Small intestine (tissue), 7 donors: ENCODE results near the gene LARP4. TPM values are rescaled to one million over a fixed set of nuclear protein-coding genes. Genes with fewer than 3 reads are reported as not detected.
"Not testable (repeated sequence)": the region's sequence is repeated elsewhere in the genome, so short reads cannot be mapped to it uniquely, and the experiment has no call there.

Source experiments
- DNase-seq, 2 donors: peaks; one replicate each; pipeline versions ENCODE4 v3.0.0 to v3.0.0-alpha.2; 2013
- FAIRE-seq: peaks from 2 replicates; lab custom pipeline; 2012; peaks lifted over from hg19 to GRCh38; lab: Jason Lieb, UNC
- H3K27ac ChIP-seq, 3 donors: one replicate each; pipeline ENCODE4 v1.5.1; 2013; ENCODE audit warnings: low read length in 2 of 3, mild to moderate bottlenecking in 2 of 3, control low read depth in 1 of 3, inconsistent platforms in 1 of 3, low read depth in 1 of 3, moderate library complexity in 1 of 3
- H3K27me3 ChIP-seq, 3 donors: one replicate each; pipeline ENCODE4 v1.6.1; 2013; ENCODE audit warnings: low read length in 3 of 3, inconsistent platforms in 1 of 3; ENCODE audit not compliant: control insufficient read depth in 3 of 3, insufficient read depth in 3 of 3
- H3K36me3 ChIP-seq, 3 donors: one replicate each; pipeline ENCODE4 v1.6.1; 2013; ENCODE audit warnings: low read length in 3 of 3, inconsistent platforms in 1 of 3, low read depth in 1 of 3, mild to moderate bottlenecking in 1 of 3, moderate library complexity in 1 of 3; ENCODE audit not compliant: control insufficient read depth in 3 of 3, insufficient read depth in 2 of 3
- H3K4me1 ChIP-seq, 3 donors: one replicate each; pipeline ENCODE4 v1.6.1; 2013; ENCODE audit warnings: low read length in 2 of 3, inconsistent platforms in 1 of 3, low read depth in 1 of 3, mild to moderate bottlenecking in 1 of 3, moderate library complexity in 1 of 3; ENCODE audit not compliant: control insufficient read depth in 3 of 3, insufficient read depth in 2 of 3
- H3K4me3 ChIP-seq, 3 donors: one replicate each; pipeline ENCODE4 v1.5.1; 2013; ENCODE audit warnings: low read length in 3 of 3, control low read depth in 1 of 3, inconsistent platforms in 1 of 3, low read depth in 1 of 3, mild to moderate bottlenecking in 1 of 3, moderate library complexity in 1 of 3
- H3K9me3 ChIP-seq, 2 donors: one replicate each; pipeline ENCODE4 v1.6.1; 2013; ENCODE audit warnings: low read depth in 1 of 2, low read length in 1 of 2; ENCODE audit not compliant: control insufficient read depth in 2 of 2, insufficient read depth in 1 of 2
- WGBS, 3 donors: extraction: QIAGEN DNeasy Blood & Tissue Kit; methylation state at CpG; one replicate each; pipeline ENCODE4 v1.1.7; 2013; 5-methylcytosine and 5-hydroxymethylcytosine counted together
- polyA plus RNA-seq, 4 donors: library from polyadenylated mRNA; stranded (reverse) in 3 of 4; unstranded in 1 of 4; fragments of 200-250 nt in 3 of 4; fragments of 120-200 nt in 1 of 4; gene quantifications; one replicate each; pipeline versions ENCODE4 v1.2.1 to v1.2.3, GENCODE V29; 2013
- donor health status: healthy with polysubstance abuse.
- donor health status: control.
- donor health status: control.
- donor health status: Bipolar disorder and iron deficiency.
- donor health status: healthy.

Gene LARP4
- polyA plus RNA-seq, 4 donors, result 6.8 to 29.2 (median 12.6) TPM

DNA sequence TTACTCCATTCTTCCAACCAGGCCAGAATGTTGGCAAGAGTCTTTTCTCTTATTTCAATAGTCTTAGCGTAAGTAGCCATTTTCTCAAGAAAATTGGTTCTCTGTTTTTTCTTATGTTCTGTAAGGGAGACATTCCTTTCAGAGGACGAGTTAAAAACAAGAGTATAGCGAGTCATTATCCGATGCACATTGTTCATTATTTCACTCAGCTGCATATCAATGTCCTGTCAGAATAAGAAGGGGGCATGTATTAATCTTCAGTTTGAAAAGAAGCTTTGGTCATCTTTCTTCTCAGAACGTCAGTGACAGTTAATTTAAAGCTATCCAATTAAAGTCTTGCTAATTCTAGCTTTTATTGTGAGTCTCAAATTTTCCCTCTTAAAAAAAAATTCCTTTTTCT lies 37.5 kb upstream of the LARP4 start:
- 77 to 87% (median 82%) methylated on average over 5 of the region's 5 CpGs for WGBS, 3 donors
- no peak for DNase-seq
- H3K9me3 ChIP-seq, result no peaks in the 10 kb centered on the region
- no peak for FAIRE-seq
- no peaks in the 10 kb centered on the region for H3K4me1 ChIP-seq
- no peak overlapping the region for H3K27ac ChIP-seq
- no peaks in the 10 kb centered on the region for H3K27me3 ChIP-seq
- no peak overlapping the region for H3K4me3 ChIP-seq
- no peaks in the 10 kb centered on the region for H3K36me3 ChIP-seq

GRCh38 chr12:50365709-50366406 lies 34.8 kb upstream of the LARP4 start:
- no peaks in the 10 kb centered on the region for H3K27me3 ChIP-seq
- H3K27ac ChIP-seq, result no peak overlapping the region
- FAIRE-seq (no peak), DNase-seq (no peak)
- WGBS, 3 donors, result 87 to 88% (median 87%) methylated on average over 9 of the region's 9 CpGs
- no peaks in the 10 kb centered on the region for H3K36me3 ChIP-seq
- no peak overlapping the region for H3K4me3 ChIP-seq
- no peaks in the 10 kb centered on the region for H3K4me1 ChIP-seq
- no peaks in the 10 kb centered on the region for H3K9me3 ChIP-seq

- not testable (repeated sequence) for H3K27ac ChIP-seq, H3K4me3 ChIP-seq, H3K9me3 ChIP-seq, FAIRE-seq, H3K36me3 ChIP-seq, DNase-seq, H3K4me1 ChIP-seq, H3K27me3 ChIP-seq
- WGBS, 3 donors, result 75 to 80% (median 78%) methylated on average over 7 of the region's 7 CpGs
Measured at GRCh38 chr12:50370672-50371071, 30.0 kb upstream of the LARP4 start.

- Histone ChIP-seq H3K4me3 (no peak overlapping the region), H3K27me3 (no peaks in the 10 kb centered on the region), H3K4me1 (no peaks in the 10 kb centered on the region), H3K9me3 (no peaks in the 10 kb centered on the region), H3K27ac (no peak overlapping the region), H3K36me3 (no peaks in the 10 kb centered on the region)
- WGBS, 3 donors, result 91 to 95% (median 93%) methylated on average over 8 of the region's 8 CpGs
- DNase-seq, result no peak
- FAIRE-seq, result no peak
Measured at GRCh38 chr12:50375802-50376201, 24.9 kb upstream of the LARP4 start.

- Histone ChIP-seq H3K4me3 (no peak overlapping the region), H3K9me3 (no peaks in the 10 kb centered on the region), H3K27ac (no peak overlapping the region), H3K36me3 (no peaks in the 10 kb centered on the region), H3K4me1 (no peaks in the 10 kb centered on the region), H3K27me3 (no peaks in the 10 kb centered on the region)
- no peak for DNase-seq
- 92 to 94% (median 93%) methylated on average over 8 of the region's 8 CpGs for WGBS, 3 donors
- FAIRE-seq, result no peak
Measured at GRCh38 chr12:50380761-50381325, 19.8 kb upstream of the LARP4 start.

DNA sequence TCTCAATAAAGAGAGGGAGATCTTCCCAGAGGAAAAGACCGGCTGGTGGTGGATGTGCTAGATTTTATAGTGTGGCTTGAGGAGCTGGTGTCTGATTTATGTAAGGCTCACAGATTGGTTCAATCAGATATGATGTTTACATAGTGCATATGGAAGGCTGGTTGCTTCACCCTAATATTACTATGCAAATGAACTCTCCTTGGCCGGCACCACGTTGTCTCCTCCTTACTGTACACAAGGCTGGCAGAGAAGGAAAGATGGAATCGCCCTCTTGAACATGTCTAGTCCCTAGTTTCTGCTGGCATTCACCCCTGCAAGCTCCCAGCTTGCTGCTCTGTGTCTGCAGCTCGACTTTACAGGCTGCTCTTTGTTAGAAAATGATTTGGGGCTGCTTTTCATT lies 13.2 kb upstream of the LARP4 start:
- 15 to 28% (median 20%) methylated on average over 5 of the region's 5 CpGs for WGBS, 3 donors

DNA sequence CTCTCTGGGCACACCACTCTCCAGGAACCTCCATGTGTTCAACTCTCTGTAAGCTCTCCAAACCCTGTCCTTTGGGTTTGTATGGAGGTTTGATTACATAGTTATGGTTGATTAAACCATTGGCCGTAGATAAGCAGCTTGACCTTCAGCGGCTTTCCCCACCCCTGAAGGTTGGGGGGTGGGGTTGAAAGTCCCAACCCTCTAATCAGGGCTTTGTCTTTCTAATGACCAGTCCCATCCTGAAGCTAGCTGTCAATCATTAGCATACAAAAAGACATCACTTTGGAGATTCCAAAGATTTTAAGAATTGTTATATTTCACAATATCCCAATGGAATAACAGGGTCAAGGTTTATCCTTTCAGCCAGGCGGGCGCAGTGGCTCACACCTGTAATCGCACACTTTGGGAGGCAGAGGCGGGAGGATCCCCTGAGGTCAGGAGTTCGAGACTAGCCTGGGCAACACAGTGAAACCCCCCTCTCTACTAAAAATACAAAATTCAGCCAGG lies 12.7 kb upstream of the LARP4 start:
- H3K9me3 ChIP-seq, result no peaks in the 10 kb centered on the region
- no peak for FAIRE-seq
- no peaks in the 10 kb centered on the region for H3K27me3 ChIP-seq
- H3K4me3 ChIP-seq, result no peak overlapping the region
- WGBS, 3 donors, result 56 to 72% (median 62%) methylated on average over 7 of the region's 7 CpGs
- no peak overlapping the region for H3K27ac ChIP-seq
- H3K4me1 ChIP-seq, result peaks cover 4 to 6% (median 4%) of the 10 kb centered on the region in 3 donors
- no peaks in the 10 kb centered on the region for H3K36me3 ChIP-seq
- DNase-seq, result peak in 1 of 2 donors; percentile 45

More for the DNA sequence above, 13.2 kb upstream of the LARP4 start:
- Histone ChIP-seq H3K4me1 (peaks cover 4 to 6% (median 4%) of the 10 kb centered on the region in 3 donors), H3K9me3 (no peaks in the 10 kb centered on the region), H3K4me3 (no peak overlapping the region), H3K36me3 (no peaks in the 10 kb centered on the region), H3K27ac (no peak overlapping the region), H3K27me3 (no peaks in the 10 kb centered on the region)
- FAIRE-seq (no peak), DNase-seq (peak; percentile 39 to 59)

DNA sequence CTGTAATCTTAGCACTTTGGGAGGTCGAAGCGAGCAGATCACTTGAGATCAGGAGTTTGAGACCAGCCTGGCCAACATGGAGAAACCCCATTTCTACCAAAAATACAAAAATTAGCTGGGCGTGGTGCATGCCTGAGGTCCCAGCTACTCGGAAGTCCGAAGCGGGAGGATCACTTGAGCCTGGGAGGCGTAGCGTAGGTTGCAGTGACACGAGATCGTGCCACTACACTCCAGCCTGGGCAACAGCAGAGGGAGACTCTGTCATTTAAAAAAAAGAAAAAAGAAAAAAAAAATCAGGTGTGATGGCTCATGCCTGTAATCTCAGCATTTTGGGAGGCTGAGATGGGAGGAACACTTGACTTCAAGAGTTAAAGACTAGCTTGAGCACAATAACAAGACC lies 11.9 kb upstream of the LARP4 start:
- not testable (repeated sequence) for FAIRE-seq, H3K27ac ChIP-seq, H3K4me3 ChIP-seq, H3K9me3 ChIP-seq, DNase-seq, H3K36me3 ChIP-seq, H3K4me1 ChIP-seq, H3K27me3 ChIP-seq
- 93 to 95% (median 94%) methylated on average over 10 of the region's 10 CpGs for WGBS, 3 donors
